ENCODE data around the gene FRS2. TPM values are rescaled to one million over a fixed set of nuclear protein-coding genes. Genes with fewer than 3 reads are reported as not detected.

Gene FRS2
- total and polyA plus RNA-seq, 10 of the 15 experiments (the other 5 are each of a cell fraction or from before 2014, with no cell fraction given): 1.1 to 13.1 (median 5.9) TPM

GRCh38 chr12:69513297-69513696 is 43.1 kb downstream of the FRS2 start (continued):
- TF ChIP-seq, protein P1, sequence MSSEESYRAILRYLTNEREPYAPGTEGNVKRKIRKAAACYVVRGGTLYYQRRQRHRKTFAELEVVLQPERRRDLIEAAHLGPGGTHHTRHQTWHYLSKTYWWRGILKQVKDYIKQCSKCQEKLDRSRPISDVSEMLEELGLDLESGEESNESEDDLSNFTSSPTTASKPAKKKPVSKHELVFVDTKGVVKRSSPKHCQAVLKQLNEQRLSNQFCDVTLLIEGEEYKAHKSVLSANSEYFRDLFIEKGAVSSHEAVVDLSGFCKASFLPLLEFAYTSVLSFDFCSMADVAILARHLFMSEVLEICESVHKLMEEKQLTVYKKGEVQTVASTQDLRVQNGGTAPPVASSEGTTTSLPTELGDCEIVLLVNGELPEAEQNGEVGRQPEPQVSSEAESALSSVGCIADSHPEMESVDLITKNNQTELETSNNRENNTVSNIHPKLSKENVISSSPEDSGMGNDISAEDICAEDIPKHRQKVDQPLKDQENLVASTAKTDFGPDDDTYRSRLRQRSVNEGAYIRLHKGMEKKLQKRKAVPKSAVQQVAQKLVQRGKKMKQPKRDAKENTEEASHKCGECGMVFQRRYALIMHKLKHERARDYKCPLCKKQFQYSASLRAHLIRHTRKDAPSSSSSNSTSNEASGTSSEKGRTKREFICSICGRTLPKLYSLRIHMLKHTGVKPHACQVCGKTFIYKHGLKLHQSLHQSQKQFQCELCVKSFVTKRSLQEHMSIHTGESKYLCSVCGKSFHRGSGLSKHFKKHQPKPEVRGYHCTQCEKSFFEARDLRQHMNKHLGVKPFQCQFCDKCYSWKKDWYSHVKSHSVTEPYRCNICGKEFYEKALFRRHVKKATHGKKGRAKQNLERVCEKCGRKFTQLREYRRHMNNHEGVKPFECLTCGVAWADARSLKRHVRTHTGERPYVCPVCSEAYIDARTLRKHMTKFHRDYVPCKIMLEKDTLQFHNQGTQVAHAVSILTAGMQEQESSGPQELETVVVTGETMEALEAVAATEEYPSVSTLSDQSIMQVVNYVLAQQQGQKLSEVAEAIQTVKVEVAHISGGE (CRISPR knock-in tag; IDR thresholded peaks at IDR 0.05): no peak
- no peak for TF ChIP-seq PBX3 (IDR thresholded peaks at IDR 0.05; ENCODE audit: insufficient replicate concordance, low read depth, low read length)

GRCh38 chr12:69514111-69514510 is 43.9 kb downstream of the FRS2 start:
- no TSS peak for BruUV-seq (replicated peaks)
- Histone ChIP-seq H3K4me2 (ENCODE audit: control insufficient read depth, insufficient read depth) (no peak overlapping the region), H3K27me3 (replicated peaks in 1 of 2; ENCODE audit: control insufficient read depth in 2 of 2, insufficient read depth in 2 of 2, low read length in 1 of 2) (no peaks in the 10 kb centered on the region), H3K9ac (ENCODE audit: control insufficient read depth, insufficient read depth, low read length) (no peak overlapping the region), H3K79me2 (ENCODE audit: control insufficient read depth, insufficient read depth, low read length) (peaks cover 24% of the 10 kb centered on the region), H2AFZ (ENCODE audit: control insufficient read depth, low read depth, low read length) (no peak overlapping the region), H3K4me1 (ENCODE audit: control insufficient read depth, insufficient read depth, low read length) (no peaks in the 10 kb centered on the region; the same call in 1 of the 2 replicates), H4K20me1 (ENCODE audit: control insufficient read depth, insufficient read depth) (no peaks in the 10 kb centered on the region), H3K36me3 (ENCODE audit: control insufficient read depth in 2 of 2, insufficient read depth in 2 of 2, low read length in 1 of 2) (no peaks in the 10 kb centered on the region; a peak in 1 of 4 replicates), H3K9me3 (replicated peaks; ENCODE audit: control insufficient read depth, insufficient read depth, low read length) (no peaks in the 10 kb centered on the region; the same call in 2 of the 3 replicates), H3K4me3 (no peak overlapping the region), H3K27ac (ENCODE audit: control insufficient read depth, insufficient read depth) (no peak overlapping the region)
- ChIA-PET POLR2A (interaction anchor here (0.9 kb wide), 1 partner anchor 17 kb away, joined by 3 read pairs; no protein-coding TSS in a partner anchor), CTCF (interaction anchor here (0.6 to 1.4 kb wide), 5 partner anchors 11 to 158 kb away, joined by 3 to 6 read pairs (median 3); no protein-coding TSS in a partner anchor), RAD21 (ENCODE audit: unreplicated experiment) (interaction anchor here (0.9 to 1.5 kb wide), 2 partner anchors 16 to 31 kb away, joined by 3 read pairs; no protein-coding TSS in a partner anchor), SMC1A (ENCODE audit: uncharacterized antibody, unreplicated experiment) (interaction anchor here (1.6 to 1.7 kb wide), 2 partner anchors 18 to 56 kb away, joined by 5 read pairs; no protein-coding TSS in a partner anchor)
- in situ Hi-C loops (cut with MboI): no loop called here
- no peak for FAIRE-seq
- DNase-seq (ENCODE audit: low read depth, low spot score): no peak
- ATAC-seq: no peak
- intact Hi-C loops (cut with micrococcal nuclease; ENCODE audit: unreplicated experiment): no loop called here
- 97% methylated on average over 2 of the region's 2 CpGs for WGBS (ENCODE audit: insufficient coverage, insufficient replicate concordance, low lambda C conversion rate, missing lambda C conversion rate)
- no peak for TF ChIP-seq SP1 (IDR thresholded peaks at IDR 0.05; ENCODE audit: low read depth, low read length)
- TF ChIP-seq, protein P2, sequence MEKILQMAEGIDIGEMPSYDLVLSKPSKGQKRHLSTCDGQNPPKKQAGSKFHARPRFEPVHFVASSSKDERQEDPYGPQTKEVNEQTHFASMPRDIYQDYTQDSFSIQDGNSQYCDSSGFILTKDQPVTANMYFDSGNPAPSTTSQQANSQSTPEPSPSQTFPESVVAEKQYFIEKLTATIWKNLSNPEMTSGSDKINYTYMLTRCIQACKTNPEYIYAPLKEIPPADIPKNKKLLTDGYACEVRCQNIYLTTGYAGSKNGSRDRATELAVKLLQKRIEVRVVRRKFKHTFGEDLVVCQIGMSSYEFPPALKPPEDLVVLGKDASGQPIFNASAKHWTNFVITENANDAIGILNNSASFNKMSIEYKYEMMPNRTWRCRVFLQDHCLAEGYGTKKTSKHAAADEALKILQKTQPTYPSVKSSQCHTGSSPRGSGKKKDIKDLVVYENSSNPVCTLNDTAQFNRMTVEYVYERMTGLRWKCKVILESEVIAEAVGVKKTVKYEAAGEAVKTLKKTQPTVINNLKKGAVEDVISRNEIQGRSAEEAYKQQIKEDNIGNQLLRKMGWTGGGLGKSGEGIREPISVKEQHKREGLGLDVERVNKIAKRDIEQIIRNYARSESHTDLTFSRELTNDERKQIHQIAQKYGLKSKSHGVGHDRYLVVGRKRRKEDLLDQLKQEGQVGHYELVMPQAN (conservative IDR thresholded peaks at IDR 0.05): no peak
- TF ChIP-seq RB1 (IDR thresholded peaks at IDR 0.05; ENCODE audit: borderline replicate concordance): no peak
- no peak for TF ChIP-seq TCF7 (IDR thresholded peaks at IDR 0.05; ENCODE audit: borderline replicate concordance)
- TF ChIP-seq, protein P1 (CRISPR knock-in tag; IDR thresholded peaks at IDR 0.05): no peak

Measured in GM12878 (cell line).